Neural progenitor cell (in vitro differentiated cells): ENCODE measurements around the gene ARHGEF12. TPM values are rescaled to one million over a fixed set of nuclear protein-coding genes. Genes with fewer than 3 reads are reported as not detected.

Experiments used
- DNase-seq: peaks from one replicate; pipeline ENCODE4 v3.0.0-alpha.2; 2016; ENCODE audit warnings: low spot score
- H2AFZ ChIP-seq: fragments of 200-600 bp; sonication (generic); replicated peaks from 2 replicates; pipeline ENCODE4 v1.6.1; 2016; ENCODE audit warnings: antibody characterized with exemption
- H3F3A ChIP-seq: fragments of 200-600 bp; sonication (generic); 2 replicates; pipeline ENCODE4 v1.6.1; 2016; ENCODE audit warnings: antibody characterized with exemption, low read depth
- H3K27ac ChIP-seq: fragments of 200-600 bp; sonication (generic); 2 replicates; pipeline ENCODE4 v1.5.1; 2016; ENCODE audit warnings: mild to moderate bottlenecking
- H3K27me3 ChIP-seq: fragments of 200-600 bp; sonication (generic); 2 replicates; pipeline ENCODE4 v1.6.1; 2016; ENCODE audit warnings: mild to moderate bottlenecking, moderate library complexity
- H3K36me3 ChIP-seq: fragments of 200-600 bp; sonication (generic); 2 replicates; pipeline ENCODE4 v1.5.1; 2016
- H3K4me1 ChIP-seq: fragments of 200-600 bp; sonication (generic); 2 replicates; pipeline ENCODE4 v1.6.1; 2016; ENCODE audit warnings: mixed run types
- H3K4me2 ChIP-seq: fragments of 200-600 bp; sonication (generic); 2 replicates; pipeline ENCODE4 v1.6.1; 2016
- H3K4me3 ChIP-seq: fragments of 200-600 bp; sonication (generic); 2 replicates; pipeline ENCODE4 v1.5.1; 2016
- H3K79me2 ChIP-seq: fragments of 200-600 bp; sonication (generic); 2 replicates; pipeline ENCODE4 v1.6.1; 2016; ENCODE audit warnings: low read depth
- H3K9ac ChIP-seq: fragments of 200-600 bp; sonication (generic); 2 replicates; pipeline ENCODE4 v1.6.1; 2016
- H3K9me3 ChIP-seq: fragments of 200-600 bp; sonication (generic); 2 replicates; pipeline ENCODE4 v1.5.1; 2016; ENCODE audit warnings: low read depth
- H4K20me1 ChIP-seq: fragments of 200-600 bp; sonication (generic); 2 replicates; pipeline ENCODE4 v1.6.1; 2016; ENCODE audit warnings: low read depth
- H3K27ac Mint-ChIP-seq: 3 replicates; pipeline ENCODE4 v1.8.0; 2021; ENCODE audit warnings: mixed read lengths
- H3K27me3 Mint-ChIP-seq: 2 replicates; pipeline ENCODE4 v1.8.0; 2022; ENCODE audit warnings: low read depth, mild to moderate bottlenecking, inconsistent platforms, moderate library complexity, mixed read lengths; ENCODE audit not compliant: insufficient read depth
- H3K36me3 Mint-ChIP-seq: 3 replicates; pipeline ENCODE4 v1.8.0; 2021; ENCODE audit warnings: mixed read lengths
- H3K4me1 Mint-ChIP-seq: 3 replicates; pipeline ENCODE4 v1.8.0; 2021; ENCODE audit warnings: mixed read lengths
- H3K4me3 Mint-ChIP-seq: 3 replicates; pipeline ENCODE4 v1.8.0; 2021; ENCODE audit warnings: mild to moderate bottlenecking, moderate library complexity, mixed read lengths
- H3K9me3 Mint-ChIP-seq: 3 replicates; pipeline ENCODE4 v1.8.0; 2020; ENCODE audit warnings: mixed read lengths
- CTCF ChIP-seq: fragments of 200-600 bp; sonication (generic); IDR thresholded peaks from 2 replicates; pipeline ENCODE4 v1.5.1; 2017; ENCODE audit warnings: antibody characterized with exemption, mild to moderate bottlenecking
- EZH2 ChIP-seq: fragments of 200-600 bp; sonication (generic); IDR thresholded peaks from 2 replicates; pipeline ENCODE4 v1.6.1; 2017; ENCODE audit warnings: antibody characterized with exemption, mild to moderate bottlenecking, moderate library complexity
- EZH2phosphoT487 ChIP-seq: fragments of 200-600 bp; sonication (generic); IDR thresholded peaks from 2 replicates; pipeline ENCODE4 v1.6.1; 2017; ENCODE audit warnings: antibody characterized with exemption
- total RNA-seq: library from RNA; depleted of rRNA; stranded (reverse); fragments of >200 nt; gene quantifications from 2 replicates; pipeline ENCODE4 v1.2.3, GENCODE V29; 2015; ENCODE audit warnings: low replicate concordance

ARHGEF12 gene
- total RNA-seq, 1 donor from 2014 or later: 31.3 TPM

GRCh38 chr11:120524536-120525085 lies 188.4 kb downstream of the ARHGEF12 start:
- peaks cover 26% of the 10 kb centered on the region for H3K27me3 Mint-ChIP-seq
- H3K79me2 ChIP-seq: no peaks in the 10 kb centered on the region
- H3K9me3 ChIP-seq: no peaks in the 10 kb centered on the region
- TF ChIP-seq CTCF (no peak), EZH2phosphoT487 (no peak), EZH2 (no peak)
- H3K27ac Mint-ChIP-seq: no peak overlapping the region
- H3K4me2 ChIP-seq: no peak overlapping the region
- H4K20me1 ChIP-seq: no peaks in the 10 kb centered on the region
- peaks cover 23% of the 10 kb centered on the region for H3K4me1 Mint-ChIP-seq
- H3K9me3 Mint-ChIP-seq: no peaks in the 10 kb centered on the region
- H3K36me3 ChIP-seq: no peaks in the 10 kb centered on the region
- no peak overlapping the region for H3K4me3 ChIP-seq
- no peak overlapping the region for H3K9ac ChIP-seq
- no peak overlapping the region for H3K4me3 Mint-ChIP-seq
- no peaks in the 10 kb centered on the region for H3K27me3 ChIP-seq
- H2AFZ ChIP-seq: no peak overlapping the region
- no peak overlapping the region for H3K27ac ChIP-seq
- no peak for DNase-seq
- H3K36me3 Mint-ChIP-seq: no peaks in the 10 kb centered on the region
- H3K4me1 ChIP-seq: peaks cover 21% of the 10 kb centered on the region
- H3F3A ChIP-seq: peaks cover 18% of the 10 kb centered on the region

DNA sequence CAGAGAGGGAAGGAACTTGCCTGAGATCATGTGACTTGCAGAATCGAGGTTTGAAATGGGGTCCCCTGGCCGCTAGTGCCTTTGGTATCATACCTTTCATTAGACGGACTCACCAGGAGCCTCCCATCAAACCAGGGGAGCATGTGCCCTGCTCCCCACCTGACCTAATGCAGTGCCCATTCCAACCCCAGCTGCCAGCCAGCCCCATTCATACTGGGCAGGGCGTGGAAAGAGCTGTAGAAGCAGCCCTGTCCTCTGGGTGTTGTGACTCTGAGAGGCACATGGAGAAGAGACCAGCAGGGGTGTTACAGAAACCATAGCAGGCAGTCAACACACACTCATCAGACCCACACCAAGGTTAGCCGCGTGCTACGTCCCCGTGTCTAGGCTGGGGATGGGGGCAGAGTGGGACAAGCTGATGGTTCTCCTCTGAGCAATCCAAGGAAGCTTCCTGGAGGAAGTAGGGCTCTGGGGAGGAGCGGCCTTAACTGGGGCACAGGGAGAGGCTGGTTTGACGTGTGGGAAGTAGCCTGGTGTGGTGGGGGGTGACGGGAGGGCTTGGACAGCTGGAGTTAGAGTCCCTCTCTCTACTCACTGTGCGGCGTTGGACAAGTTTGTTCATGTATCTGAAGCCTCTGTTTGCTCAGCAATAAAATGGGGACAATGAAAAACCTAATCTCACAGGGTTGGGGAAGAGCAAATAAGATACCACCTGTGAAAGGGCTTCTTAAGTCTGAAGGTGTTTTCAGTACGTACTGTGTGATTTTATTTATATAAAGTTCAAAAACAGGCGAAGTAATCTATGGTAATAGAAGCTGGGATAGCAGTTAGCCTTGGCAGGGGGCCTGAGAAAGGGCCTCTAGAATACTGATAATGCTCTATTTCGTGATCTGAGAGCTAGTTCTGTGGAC lies 189.3 kb downstream of the ARHGEF12 start:
- Histone ChIP-seq H3K9me3 (no peaks in the 10 kb centered on the region), H3K36me3 (no peaks in the 10 kb centered on the region), H3F3A (peaks cover 18% of the 10 kb centered on the region), H3K27me3 (no peaks in the 10 kb centered on the region), H4K20me1 (no peaks in the 10 kb centered on the region), H2AFZ (no peak overlapping the region), H3K27ac (no peak overlapping the region), H3K4me3 (no peak overlapping the region), H3K9ac (no peak overlapping the region), H3K4me2 (no peak overlapping the region), H3K79me2 (no peaks in the 10 kb centered on the region), H3K4me1 (peaks cover 21% of the 10 kb centered on the region)
- H3K27ac Mint-ChIP-seq: no peak overlapping the region
- TF ChIP-seq CTCF: no peak
- TF ChIP-seq EZH2: no peak
- TF ChIP-seq EZH2phosphoT487: no peak
- H3K4me3 Mint-ChIP-seq: no peak overlapping the region
- H3K27me3 Mint-ChIP-seq: peaks cover 31% of the 10 kb centered on the region
- H3K36me3 Mint-ChIP-seq: no peaks in the 10 kb centered on the region
- peaks cover 23% of the 10 kb centered on the region for H3K4me1 Mint-ChIP-seq
- no peak for DNase-seq
- no peaks in the 10 kb centered on the region for H3K9me3 Mint-ChIP-seq

DNA sequence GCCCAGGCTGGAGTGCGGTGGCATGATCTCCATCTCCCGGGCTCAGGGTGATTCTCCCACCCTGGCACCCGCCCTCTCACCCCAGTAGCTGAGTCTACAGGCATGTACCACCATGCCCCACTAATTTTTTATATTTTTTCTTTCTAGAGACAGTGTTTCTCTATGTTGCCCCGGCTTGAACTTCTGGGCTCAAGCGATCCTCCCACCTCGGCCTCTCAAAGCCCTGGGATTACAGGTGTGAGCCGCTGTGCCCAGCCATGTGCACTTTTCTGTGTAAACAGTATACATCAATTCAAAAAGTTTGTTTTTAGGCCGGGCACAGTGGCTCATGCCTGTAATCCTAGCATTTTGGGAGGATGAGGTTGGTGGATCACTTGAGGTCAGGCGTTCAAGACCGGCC lies 190.0 kb downstream of the ARHGEF12 start:
- peaks cover 21% of the 10 kb centered on the region for H3K4me1 ChIP-seq
- no peak overlapping the region for H3K27ac Mint-ChIP-seq
- peaks cover 31% of the 10 kb centered on the region for H3K27me3 Mint-ChIP-seq
- H3K27me3 ChIP-seq: no peaks in the 10 kb centered on the region
- TF ChIP-seq CTCF (no peak), EZH2 (no peak), EZH2phosphoT487 (no peak)
- H3K4me3 ChIP-seq: no peak overlapping the region
- H3K9me3 ChIP-seq: no peaks in the 10 kb centered on the region
- H3K4me2 ChIP-seq: no peak overlapping the region
- H3K27ac ChIP-seq: no peak overlapping the region
- H3K4me1 Mint-ChIP-seq: peaks cover 23% of the 10 kb centered on the region
- no peak overlapping the region for H3K4me3 Mint-ChIP-seq
- H3K36me3 Mint-ChIP-seq: no peaks in the 10 kb centered on the region
- H3K79me2 ChIP-seq: no peaks in the 10 kb centered on the region
- no peak for DNase-seq
- H3F3A ChIP-seq: peaks cover 18% of the 10 kb centered on the region
- no peak overlapping the region for H2AFZ ChIP-seq
- H3K9ac ChIP-seq: no peak overlapping the region
- peaks cover under 1% of the 10 kb centered on the region for H4K20me1 ChIP-seq
- H3K9me3 Mint-ChIP-seq: no peaks in the 10 kb centered on the region
- H3K36me3 ChIP-seq: no peaks in the 10 kb centered on the region
